Inflammatory macrophage (primary cell): Measurements from ENCODE around the gene IPPK.
A peak's percentile ranks its signal among the peaks of the same experiment; 100 is the strongest.
"Not testable (repeated sequence)": the region's sequence is repeated elsewhere in the genome, so short reads cannot be mapped to it uniquely, and the experiment has no call there.

ENCODE experiments used
- DNase-seq, 2 donors: peaks; one replicate each; pipeline ENCODE4 v3.0.0-alpha.2; 2020 to 2022

IPPK gene

DNA sequence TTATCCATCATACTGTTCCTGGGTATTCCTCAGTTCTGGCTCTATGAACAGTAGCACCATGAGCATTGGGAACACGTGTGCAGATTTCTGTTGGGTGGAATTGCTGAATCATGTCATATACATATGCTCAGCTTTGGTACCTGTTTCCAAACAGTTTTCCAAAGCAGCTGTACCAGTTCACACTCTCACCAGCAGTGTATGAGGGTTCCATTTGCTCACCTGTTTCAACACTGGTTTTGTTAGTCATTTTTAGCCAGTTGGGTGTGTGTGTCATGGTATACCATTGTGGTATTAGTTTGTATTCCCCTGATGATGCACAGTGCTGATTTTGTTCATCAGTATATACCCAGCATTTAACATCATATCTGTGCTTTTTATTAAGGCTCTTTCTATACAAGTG is 77.4 kb downstream of the IPPK start:
- DNase-seq, result no peak

DNA sequence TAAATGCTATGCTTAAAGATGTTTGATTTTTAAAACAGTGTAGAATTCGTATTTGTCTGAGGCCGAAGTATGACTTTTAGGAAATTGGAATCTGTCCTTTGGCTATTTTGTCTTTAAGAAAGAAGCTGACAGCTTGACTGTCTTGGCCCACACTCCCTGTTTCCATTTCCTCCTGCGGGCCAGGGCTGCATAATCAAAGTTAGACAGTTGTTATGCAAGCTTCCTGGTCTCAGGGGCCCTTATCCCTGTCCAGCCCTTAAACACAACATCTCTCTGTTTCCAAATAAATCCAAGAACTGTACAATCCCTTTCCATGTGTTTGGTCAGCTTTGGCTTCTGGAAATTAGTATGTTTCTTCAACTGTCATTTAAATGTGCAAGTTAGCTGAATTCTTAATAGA is 79.6 kb downstream of the IPPK start:
- DNase-seq, result peak; percentile 46 to 53

DNA sequence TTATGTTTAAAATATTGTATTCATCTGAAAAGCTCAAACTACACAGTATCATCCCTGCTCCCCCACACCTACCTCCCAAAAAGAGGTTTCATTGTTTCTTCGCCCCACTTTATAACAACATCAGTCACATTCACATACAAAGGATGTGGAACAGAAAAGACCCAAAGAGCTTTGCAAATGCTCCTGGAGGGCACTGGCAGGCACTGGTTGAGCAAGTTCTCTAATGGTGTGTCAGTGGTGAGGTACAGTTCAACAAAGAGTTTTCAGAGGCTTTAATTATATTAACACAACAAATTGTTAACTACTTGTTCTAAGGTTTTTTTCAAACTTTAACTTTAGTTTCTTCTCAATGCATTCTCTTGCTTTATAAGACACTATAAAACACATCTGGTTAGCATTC is 80.0 kb downstream of the IPPK start:
- DNase-seq, result no peak

DNA sequence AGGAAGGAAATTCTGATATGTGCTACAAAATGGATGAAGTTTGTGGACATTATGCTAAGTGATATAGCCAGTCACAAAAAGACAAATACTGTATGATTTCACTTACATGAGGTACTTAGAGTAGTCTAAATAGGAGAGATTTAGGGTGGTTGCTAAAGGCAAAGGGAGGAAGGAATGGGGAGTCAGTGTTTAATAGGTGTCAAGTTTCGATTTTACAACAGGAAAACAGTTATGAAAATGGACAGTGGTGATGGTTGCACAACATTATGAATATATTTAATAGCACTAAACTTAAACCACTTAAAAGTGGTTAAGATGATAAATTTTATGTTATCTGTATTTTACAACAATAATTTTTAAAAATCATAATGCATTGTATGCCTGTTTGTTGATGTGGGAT is 93.8 kb downstream of the IPPK start:
- DNase-seq, result no peak

DNA sequence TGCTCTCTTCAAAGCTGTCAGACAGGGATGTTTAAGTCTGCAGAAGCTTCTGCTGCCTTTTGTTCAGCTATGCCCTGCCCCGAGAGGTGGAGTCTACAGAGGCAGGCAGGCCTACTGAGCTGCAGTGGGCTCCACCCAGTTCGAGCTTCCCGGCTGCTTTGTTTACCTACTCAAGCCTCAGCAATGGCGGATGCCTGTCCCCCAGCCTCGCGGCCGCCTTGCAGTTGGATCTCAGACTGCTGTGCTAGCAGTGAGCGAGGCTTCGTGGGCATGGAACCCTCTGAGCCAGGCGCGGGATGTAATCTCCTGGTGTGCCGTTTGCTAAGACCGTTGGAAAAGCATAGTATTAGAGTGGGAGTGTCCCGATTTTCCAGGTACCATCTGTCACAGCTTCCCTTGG is 96.3 kb downstream of the IPPK start:
- not testable (repeated sequence) for DNase-seq

DNA sequence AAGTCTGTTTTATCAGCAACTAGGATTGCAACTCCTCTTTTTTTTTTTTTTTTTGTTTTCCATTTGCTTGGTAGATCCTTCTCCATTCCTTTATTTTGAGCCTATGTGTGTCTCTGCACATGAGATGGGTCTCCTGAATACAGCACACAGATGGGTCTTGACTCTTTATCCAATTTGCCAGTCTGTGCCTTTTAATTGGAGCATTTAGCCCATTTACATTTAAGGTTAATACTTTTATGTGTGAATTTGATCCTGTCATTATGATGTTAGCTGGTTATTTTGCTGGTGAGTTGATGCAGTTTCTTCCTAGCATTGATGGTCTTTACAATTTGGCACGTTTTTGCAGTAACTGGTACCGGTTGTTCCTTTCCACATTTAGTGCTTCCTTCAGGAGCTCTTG is 98.1 kb downstream of the IPPK start:
- DNase-seq, result not testable (repeated sequence)

DNA sequence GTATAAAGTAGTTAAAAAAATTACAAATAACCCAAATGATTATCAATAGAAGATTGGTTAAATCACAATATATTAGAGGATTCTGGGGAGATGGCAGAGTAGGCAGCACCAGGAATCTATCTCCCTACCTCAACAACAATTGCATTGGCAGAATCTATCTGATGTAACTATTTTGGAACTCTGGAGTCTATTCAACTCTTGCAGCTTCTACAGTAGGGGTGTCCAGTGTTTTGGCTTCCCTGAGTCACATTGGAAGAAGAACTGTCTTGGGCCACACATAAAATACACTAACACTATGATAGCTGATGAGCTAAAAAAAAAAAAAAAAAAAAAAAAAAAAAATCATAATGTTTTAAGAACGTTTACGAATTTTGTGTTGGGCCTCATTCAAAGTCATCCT is 104.9 kb downstream of the IPPK start:
- DNase-seq, result no peak

DNA sequence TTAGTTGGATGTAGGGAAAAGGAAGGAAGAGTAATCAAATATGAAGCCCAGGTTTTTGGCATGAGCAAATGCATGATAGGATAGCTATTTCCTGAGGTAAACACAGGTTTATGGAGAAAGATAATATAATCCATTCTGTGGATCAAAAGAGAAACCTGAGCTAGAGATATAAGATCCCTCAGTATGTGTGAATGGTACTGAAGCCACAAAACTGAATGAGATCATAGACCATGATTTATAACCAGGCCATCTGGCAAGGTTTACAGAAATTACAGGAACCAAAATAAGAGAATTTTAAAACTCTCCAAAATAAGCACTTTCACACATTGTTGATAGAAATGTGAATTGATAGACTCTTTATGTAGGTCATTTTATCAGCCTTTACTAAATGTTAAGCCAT is 105.4 kb downstream of the IPPK start:
- no peak for DNase-seq
